Gastrocnemius medialis (tissue), 4 donors: ENCODE measurements around the gene GPAM.

Experiments used
- POLR2A ChIP-seq, 2 donors: fragments of 450-650 bp; IDR thresholded peaks; one replicate each; pipeline ENCODE4 v1.6.1; 2017; ENCODE audit warnings: antibody characterized with exemption in 2 of 2, mild to moderate bottlenecking in 2 of 2, moderate library complexity in 2 of 2
- TF ChIP-seq, protein P1 (sequence below), 5 experiments: fragments of 450-650 bp in 3 of 5; fragments of 200-600 bp in 2 of 5; sonication (generic) in 2 of 5; IDR thresholded peaks in 4 of 5; conservative IDR thresholded peaks in 1 of 5; 1 replicate in 4 of 5; 2 replicates in 1 of 5; pipeline ENCODE4 v1.5.1; 2016 to 2019; ENCODE audit warnings: antibody characterized with exemption in 5 of 5, mild to moderate bottlenecking in 3 of 5, moderate library complexity in 3 of 5

DNA sequence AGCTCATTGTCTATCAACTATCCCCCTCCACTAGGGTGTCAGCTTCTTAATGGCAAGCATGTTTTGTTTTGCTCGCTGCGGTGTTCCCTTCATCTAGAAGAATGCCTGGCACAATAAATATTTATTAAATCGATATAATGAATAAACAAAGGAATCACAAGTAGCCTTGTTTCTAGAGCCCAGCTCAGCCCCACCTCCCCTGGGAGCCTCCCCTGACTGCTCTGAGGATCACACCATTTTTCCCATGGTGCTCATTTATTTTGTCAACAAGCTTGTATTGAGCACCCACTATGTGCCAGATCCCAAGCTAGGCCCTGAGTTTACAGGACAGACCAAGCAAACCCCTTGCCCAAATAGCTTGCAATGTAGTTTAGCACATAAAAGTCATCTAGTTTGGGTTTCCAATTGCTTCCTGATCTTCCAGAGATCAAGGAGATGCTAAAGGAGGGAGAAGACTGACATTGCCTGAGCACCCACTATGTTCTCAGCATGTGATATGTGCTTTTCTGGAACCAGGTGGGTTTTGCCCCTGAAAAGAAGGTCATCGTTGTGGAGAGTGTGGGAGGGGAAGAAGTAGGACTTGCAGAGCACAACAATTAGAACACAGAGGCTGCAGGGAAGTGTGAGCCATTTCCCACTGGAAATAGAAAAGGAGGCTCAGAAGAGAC, 42.3 kb upstream of the GPAM start:
- TF ChIP-seq, protein P1, sequence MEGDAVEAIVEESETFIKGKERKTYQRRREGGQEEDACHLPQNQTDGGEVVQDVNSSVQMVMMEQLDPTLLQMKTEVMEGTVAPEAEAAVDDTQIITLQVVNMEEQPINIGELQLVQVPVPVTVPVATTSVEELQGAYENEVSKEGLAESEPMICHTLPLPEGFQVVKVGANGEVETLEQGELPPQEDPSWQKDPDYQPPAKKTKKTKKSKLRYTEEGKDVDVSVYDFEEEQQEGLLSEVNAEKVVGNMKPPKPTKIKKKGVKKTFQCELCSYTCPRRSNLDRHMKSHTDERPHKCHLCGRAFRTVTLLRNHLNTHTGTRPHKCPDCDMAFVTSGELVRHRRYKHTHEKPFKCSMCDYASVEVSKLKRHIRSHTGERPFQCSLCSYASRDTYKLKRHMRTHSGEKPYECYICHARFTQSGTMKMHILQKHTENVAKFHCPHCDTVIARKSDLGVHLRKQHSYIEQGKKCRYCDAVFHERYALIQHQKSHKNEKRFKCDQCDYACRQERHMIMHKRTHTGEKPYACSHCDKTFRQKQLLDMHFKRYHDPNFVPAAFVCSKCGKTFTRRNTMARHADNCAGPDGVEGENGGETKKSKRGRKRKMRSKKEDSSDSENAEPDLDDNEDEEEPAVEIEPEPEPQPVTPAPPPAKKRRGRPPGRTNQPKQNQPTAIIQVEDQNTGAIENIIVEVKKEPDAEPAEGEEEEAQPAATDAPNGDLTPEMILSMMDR (IDR thresholded peaks at IDR 0.05 in 4 of 5, conservative IDR thresholded peaks at IDR 0.05 in 1 of 5): no peak
- TF ChIP-seq POLR2A (IDR thresholded peaks at IDR 0.05): no peak
